GM10847 (cell line): ENCODE measurements around the gene SMIM33.

ENCODE experiments used
- POLR2A ChIP-seq: IDR thresholded peaks from 2 replicates; pipeline ENCODE4 v1.6.1; 2011; ENCODE audit not compliant: insufficient read length; ENCODE audit errors: extremely low read depth

Gene SMIM33

GRCh38 chr5:139495638-139496435 lies 25.0 kb downstream of the SMIM33 start:
- TF ChIP-seq POLR2A = no peak

GRCh38 chr5:139501381-139501780 lies 30.6 kb downstream of the SMIM33 start:
- TF ChIP-seq POLR2A = no peak

- TF ChIP-seq POLR2A = no peak
Observed at GRCh38 chr5:139512786-139513390, 42.1 kb downstream of the SMIM33 start.

GRCh38 chr5:139513852-139514485 lies 43.2 kb downstream of the SMIM33 start:
- TF ChIP-seq POLR2A = no peak

- TF ChIP-seq POLR2A = no peak
Observed at GRCh38 chr5:139514486-139514856, 43.7 kb downstream of the SMIM33 start.

- TF ChIP-seq POLR2A = peak; percentile 80
Observed at GRCh38 chr5:139517683-139518564, 47.1 kb downstream of the SMIM33 start.
